Duodenal mucosa (tissue), 2 donors: ENCODE data around the gene ACER2.

Experiments
- H3K27ac ChIP-seq: one replicate; pipeline ENCODE4 v1.7.0; 2013; ENCODE audit warnings: low read depth, low read length
- H3K27me3 ChIP-seq, 2 donors: one replicate each; pipeline ENCODE4 v1.7.0; 2013; ENCODE audit warnings: low read length in 2 of 2, control low read depth in 1 of 2; ENCODE audit not compliant: insufficient read depth in 2 of 2, control insufficient read depth in 1 of 2
- H3K36me3 ChIP-seq, 2 donors: one replicate each; pipeline ENCODE4 v1.7.0; 2013; ENCODE audit warnings: low read length in 2 of 2, control low read depth in 1 of 2; ENCODE audit not compliant: insufficient read depth in 2 of 2, control insufficient read depth in 1 of 2
- H3K4me1 ChIP-seq, 2 donors: one replicate each; pipeline ENCODE4 v1.7.0; 2013; ENCODE audit warnings: low read length in 2 of 2, control low read depth in 1 of 2; ENCODE audit not compliant: insufficient read depth in 2 of 2, control insufficient read depth in 1 of 2
- H3K4me3 ChIP-seq, 2 donors: one replicate each; pipeline ENCODE4 v1.7.0; 2013; ENCODE audit warnings: low read length in 2 of 2, low read depth in 1 of 2
- H3K9ac ChIP-seq, 2 donors: one replicate each; pipeline ENCODE4 v1.7.0; 2013; ENCODE audit warnings: low read length in 2 of 2, low read depth in 1 of 2
- H3K9me3 ChIP-seq, 2 donors: one replicate each; pipeline ENCODE4 v1.7.0; 2013; ENCODE audit warnings: low read length in 2 of 2, control low read depth in 1 of 2; ENCODE audit not compliant: control insufficient read depth in 1 of 2

The ACER2 gene

GRCh38 chr9:19493174-19493811 lies 84.5 kb downstream of the ACER2 start:
- Histone ChIP-seq H3K4me1 (no peaks in the 10 kb centered on the region), H3K27me3 (peaks cover 0 to 5% of the 10 kb centered on the region in 2 donors), H3K9ac (peak overlapping the region in 1 of 2 donors; percentile 4), H3K9me3 (no peaks in the 10 kb centered on the region), H3K4me3 (peak overlapping the region; percentile 35 to 43), H3K27ac (peak overlapping the region; percentile 36), H3K36me3 (no peaks in the 10 kb centered on the region)

- H3K9ac ChIP-seq = no peak overlapping the region
- peaks cover 0 to 5% of the 10 kb centered on the region in 2 donors for H3K27me3 ChIP-seq
- peak overlapping the region in 1 of 2 donors; percentile 35 for H3K4me3 ChIP-seq
- no peaks in the 10 kb centered on the region for H3K36me3 ChIP-seq
- no peaks in the 10 kb centered on the region for H3K4me1 ChIP-seq
- no peak overlapping the region for H3K27ac ChIP-seq
- H3K9me3 ChIP-seq = no peaks in the 10 kb centered on the region
Observed at GRCh38 chr9:19493876-19494275, 85.1 kb downstream of the ACER2 start.

- H3K27ac ChIP-seq = no peak overlapping the region
- H3K27me3 ChIP-seq = peaks cover 0 to 5% of the 10 kb centered on the region in 2 donors
- no peak overlapping the region for H3K4me3 ChIP-seq
- H3K4me1 ChIP-seq = no peaks in the 10 kb centered on the region
- H3K36me3 ChIP-seq = no peaks in the 10 kb centered on the region
- H3K9ac ChIP-seq = no peak overlapping the region
- no peaks in the 10 kb centered on the region for H3K9me3 ChIP-seq
Observed at GRCh38 chr9:19495186-19496028, 86.6 kb downstream of the ACER2 start.

- H3K9ac ChIP-seq = no peak overlapping the region
- H3K4me3 ChIP-seq = no peak overlapping the region
- no peaks in the 10 kb centered on the region for H3K4me1 ChIP-seq
- no peaks in the 10 kb centered on the region for H3K9me3 ChIP-seq
- no peak overlapping the region for H3K27ac ChIP-seq
- H3K36me3 ChIP-seq = no peaks in the 10 kb centered on the region
- H3K27me3 ChIP-seq = peaks cover 0 to 5% of the 10 kb centered on the region in 2 donors
Observed at GRCh38 chr9:19496321-19497050, 87.7 kb downstream of the ACER2 start.

GRCh38 chr9:19497276-19497675 lies 88.5 kb downstream of the ACER2 start:
- Histone ChIP-seq H3K27me3 (peaks cover 0 to 5% of the 10 kb centered on the region in 2 donors), H3K36me3 (no peaks in the 10 kb centered on the region), H3K4me3 (no peak overlapping the region), H3K4me1 (no peaks in the 10 kb centered on the region), H3K9ac (no peak overlapping the region), H3K9me3 (no peaks in the 10 kb centered on the region), H3K27ac (no peak overlapping the region)

GRCh38 chr9:19498015-19498414 lies 89.2 kb downstream of the ACER2 start:
- no peak overlapping the region for H3K4me3 ChIP-seq

More at GRCh38 chr9:19498015-19498414, 89.2 kb downstream of the ACER2 start:
- Histone ChIP-seq H3K4me1 (no peaks in the 10 kb centered on the region), H3K9me3 (no peaks in the 10 kb centered on the region), H3K36me3 (no peaks in the 10 kb centered on the region), H3K27me3 (peaks cover 0 to 5% of the 10 kb centered on the region in 2 donors), H3K9ac (no peak overlapping the region), H3K27ac (no peak overlapping the region)
